SK-N-MC (cell line): Measurements from ENCODE around the gene ZCCHC2.

ENCODE experiments used
- DNase-seq: peaks from one replicate; pipeline ENCODE4 v3.0.0-alpha.2; 2011; ENCODE audit warnings: low read depth, low spot score
- H3K27ac ChIP-seq: fragments of 200-600 bp; sonication (generic); 2 replicates; pipeline ENCODE4 v1.5.1; 2016; ENCODE audit warnings: mixed run types
- H3K36me3 ChIP-seq: fragments of 200-600 bp; sonication (generic); 2 replicates; pipeline ENCODE4 v1.6.1; 2017; ENCODE audit warnings: antibody characterized with exemption, low read length, mixed read lengths; ENCODE audit not compliant: insufficient read depth
- H3K4me3 ChIP-seq: fragments of 200-600 bp; sonication (generic); 2 replicates; pipeline ENCODE4 v1.5.1; 2016
- H3K9ac ChIP-seq: fragments of 200-600 bp; sonication (generic); 2 replicates; pipeline ENCODE4 v1.8.0; 2017; ENCODE audit warnings: mixed run types, mixed read lengths; ENCODE audit not compliant: insufficient read length
- H3K9me3 ChIP-seq: fragments of 200-600 bp; sonication (generic); 2 replicates; pipeline ENCODE4 v1.6.1; 2017; ENCODE audit warnings: low read depth, mild to moderate bottlenecking, antibody characterized with exemption, low read length, moderate library complexity, mixed read lengths
- EZH2 ChIP-seq: fragments of 200-600 bp; sonication (generic); IDR thresholded peaks from one replicate; pipeline ENCODE4 v1.6.1; 2017; ENCODE audit warnings: antibody characterized with exemption
- FOXP2 ChIP-seq: optimal IDR thresholded peaks from 2 replicates; pipeline ENCODE3; 2011; ENCODE audit warnings: mild to moderate bottlenecking, moderate library complexity; ENCODE audit not compliant: insufficient read depth; ENCODE audit errors: extremely low read length, control extremely low read depth
- POLR2AphosphoS5 ChIP-seq: IDR thresholded peaks from 2 replicates; pipeline ENCODE4 v1.6.1; 2012; ENCODE audit warnings: mild to moderate bottlenecking, low read depth, low read length, borderline replicate concordance

ZCCHC2 gene

DNA sequence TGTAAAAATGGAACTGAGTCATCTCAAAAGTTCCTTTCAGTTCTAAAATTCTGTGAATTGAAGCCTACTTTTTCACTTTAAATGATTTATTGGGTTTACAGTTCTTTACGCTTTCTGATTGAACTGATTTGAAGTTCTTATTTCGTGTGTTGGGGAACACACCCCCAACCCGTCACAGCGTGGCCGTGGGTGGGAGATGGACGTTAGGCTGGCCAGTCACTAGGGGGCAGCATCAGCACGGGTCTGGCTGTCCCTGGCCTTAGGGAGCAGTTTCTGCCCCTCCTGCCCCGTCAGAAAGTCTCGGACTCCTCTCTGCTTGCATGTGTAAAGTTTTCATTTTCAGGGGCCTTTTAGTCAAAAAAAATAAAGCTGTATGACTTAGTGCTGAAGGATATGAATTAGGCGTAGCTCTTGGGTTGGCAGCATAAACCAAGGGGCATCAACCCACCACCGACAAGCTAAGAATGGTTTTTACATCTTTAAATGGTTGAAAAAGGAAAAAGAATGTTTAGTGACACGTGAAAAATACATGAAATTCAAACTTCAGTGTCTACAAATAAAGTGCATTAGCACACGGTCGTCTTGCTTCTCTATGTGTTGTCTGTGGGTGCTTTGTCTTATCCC is 63.4 kb downstream of the ZCCHC2 start:
- no peak overlapping the region for H3K4me3 ChIP-seq
- no peaks in the 10 kb centered on the region; the same call in 1 of the 2 replicates for H3K36me3 ChIP-seq
- H3K9me3 ChIP-seq = no peaks in the 10 kb centered on the region
- TF ChIP-seq EZH2 (no peak), POLR2AphosphoS5 (no peak), FOXP2 (no peak)
- DNase-seq = peak; percentile 5
- H3K27ac ChIP-seq = no peak overlapping the region
- H3K9ac ChIP-seq = no peak overlapping the region

DNA sequence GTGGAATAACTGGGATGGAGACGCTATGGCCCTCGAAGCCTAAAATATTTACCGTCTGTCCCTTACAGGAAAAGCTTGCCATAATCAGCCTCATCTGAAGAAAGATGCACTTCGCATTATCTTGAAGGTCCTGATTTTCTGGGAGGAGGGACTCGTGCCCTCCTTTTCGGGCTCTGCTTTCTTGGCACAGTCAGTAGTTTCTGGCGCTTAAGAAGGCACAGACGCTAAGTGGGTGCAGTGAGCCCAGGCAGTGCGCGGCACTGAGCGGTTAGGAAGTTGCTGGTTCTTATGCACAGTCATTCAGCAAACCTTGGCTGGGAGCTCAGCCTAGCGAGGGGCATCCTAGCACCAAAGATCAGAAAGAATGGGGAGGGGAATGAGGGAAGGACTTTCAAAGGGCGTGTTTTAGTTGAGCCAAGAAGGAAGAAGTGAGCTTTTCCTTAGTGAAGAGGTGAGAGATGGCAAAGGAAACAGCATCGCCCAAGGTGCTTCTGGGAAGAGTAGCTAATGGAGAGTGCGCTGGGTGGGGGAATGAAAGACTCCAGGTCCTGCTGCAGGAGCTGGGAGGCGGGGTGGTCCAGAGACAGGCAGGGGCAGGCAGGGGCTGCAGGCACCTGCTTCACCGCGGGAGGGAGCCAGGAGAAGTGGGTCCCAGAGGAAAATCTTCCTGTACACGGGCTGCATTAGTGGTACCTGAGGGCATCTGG is 64.1 kb downstream of the ZCCHC2 start:
- H3K27ac ChIP-seq = no peak overlapping the region
- no peak overlapping the region for H3K9ac ChIP-seq
- no peak for DNase-seq
- TF ChIP-seq EZH2 (no peak), FOXP2 (no peak), POLR2AphosphoS5 (no peak)
- no peaks in the 10 kb centered on the region; the same call in 1 of the 2 replicates for H3K36me3 ChIP-seq
- no peak overlapping the region for H3K4me3 ChIP-seq
- no peaks in the 10 kb centered on the region for H3K9me3 ChIP-seq

DNA sequence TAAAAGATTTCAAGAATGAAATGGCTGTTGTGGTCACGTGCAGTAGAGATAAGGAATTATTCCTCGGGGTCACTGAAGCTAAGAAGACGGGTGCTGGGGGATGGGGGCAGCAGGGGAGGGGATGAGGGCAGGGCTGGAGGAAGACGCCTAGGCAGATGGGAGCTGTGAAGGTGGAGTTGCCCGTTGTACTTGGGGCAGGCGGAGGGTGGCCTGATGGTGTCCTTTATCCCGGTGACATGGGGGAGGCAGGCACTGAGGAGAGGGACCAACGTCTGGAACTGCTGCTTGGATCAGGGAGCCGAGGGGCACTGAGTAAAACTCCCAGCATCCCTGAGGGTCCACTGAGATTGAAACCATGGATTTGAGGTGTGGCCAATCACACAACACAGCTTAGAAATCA is 64.9 kb downstream of the ZCCHC2 start:
- Histone ChIP-seq H3K4me3 (no peak overlapping the region), H3K27ac (no peak overlapping the region), H3K36me3 (no peaks in the 10 kb centered on the region; the same call in 1 of the 2 replicates), H3K9me3 (no peaks in the 10 kb centered on the region), H3K9ac (no peak overlapping the region)
- DNase-seq = no peak
- TF ChIP-seq EZH2 (no peak), FOXP2 (no peak), POLR2AphosphoS5 (no peak)

DNA sequence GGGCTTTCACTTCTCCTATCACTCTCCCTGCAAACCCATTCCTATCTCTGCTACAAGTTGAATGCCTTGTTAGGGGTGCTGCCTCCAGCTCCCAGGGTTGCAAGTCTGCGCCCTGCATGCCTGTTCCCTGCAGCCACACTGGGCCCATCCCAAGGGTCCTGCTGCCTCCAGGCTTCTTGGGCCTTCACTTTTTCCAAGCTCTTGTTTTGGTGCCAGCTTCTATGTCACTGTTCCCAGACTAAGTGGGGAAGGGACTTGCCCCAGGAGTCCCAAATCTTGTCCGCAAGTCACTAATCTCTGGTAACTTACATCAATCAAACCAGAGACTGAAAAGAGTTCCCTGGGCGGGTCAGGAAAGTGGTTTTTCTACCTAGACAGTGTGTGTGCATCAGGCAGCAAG is 65.4 kb downstream of the ZCCHC2 start:
- no peaks in the 10 kb centered on the region for H3K9me3 ChIP-seq
- DNase-seq = no peak
- TF ChIP-seq FOXP2 = no peak
- TF ChIP-seq POLR2AphosphoS5 = no peak
- no peak for TF ChIP-seq EZH2

DNA sequence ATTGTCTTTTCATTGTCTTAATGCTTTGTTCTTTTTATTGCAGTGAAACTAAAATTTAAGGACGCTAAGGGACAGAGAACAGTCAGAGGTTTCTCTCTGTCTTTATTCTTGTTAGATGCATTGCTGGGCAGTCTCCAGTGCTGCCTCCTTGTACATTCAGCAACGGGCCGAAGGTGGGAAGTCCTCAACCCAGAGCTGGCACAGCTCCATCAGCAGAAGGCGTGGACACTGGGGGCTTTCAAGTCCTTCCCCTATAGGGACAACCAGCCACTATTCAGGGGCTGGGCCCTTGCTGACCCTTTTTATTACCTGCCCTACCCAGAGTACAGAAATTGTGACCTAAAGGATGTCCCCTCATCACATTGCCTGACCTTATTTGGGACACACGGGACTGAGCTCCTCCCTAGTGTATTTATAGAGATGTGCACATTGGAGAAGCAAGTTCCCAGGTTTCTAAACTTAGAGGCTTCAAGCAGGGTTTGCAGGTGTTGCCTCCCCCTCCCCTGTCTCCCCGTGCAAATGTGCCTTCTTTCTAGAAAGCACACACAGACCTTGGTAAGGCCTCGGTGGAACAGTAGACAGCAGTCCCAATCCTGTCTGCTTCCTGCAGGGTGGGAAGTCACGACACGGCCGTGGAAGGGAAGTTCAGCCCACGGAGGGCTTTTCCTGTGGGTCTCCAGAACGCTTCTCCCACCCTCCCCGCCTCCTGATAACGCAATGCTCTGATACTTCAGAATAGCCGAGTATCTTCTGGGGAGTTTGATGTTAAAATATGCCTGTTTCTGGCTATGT is 68.2 kb downstream of the ZCCHC2 start:
- H3K9ac ChIP-seq = no peak overlapping the region
- H3K9me3 ChIP-seq = no peaks in the 10 kb centered on the region
- DNase-seq = no peak
- H3K27ac ChIP-seq = no peak overlapping the region
- H3K4me3 ChIP-seq = no peak overlapping the region
- TF ChIP-seq FOXP2 (no peak), EZH2 (no peak), POLR2AphosphoS5 (no peak)
- H3K36me3 ChIP-seq = no peaks in the 10 kb centered on the region

More for the DNA sequence above, 65.4 kb downstream of the ZCCHC2 start:
- Histone ChIP-seq H3K27ac (no peak overlapping the region), H3K9ac (no peak overlapping the region), H3K4me3 (no peak overlapping the region), H3K36me3 (no peaks in the 10 kb centered on the region; the same call in 1 of the 2 replicates)

DNA sequence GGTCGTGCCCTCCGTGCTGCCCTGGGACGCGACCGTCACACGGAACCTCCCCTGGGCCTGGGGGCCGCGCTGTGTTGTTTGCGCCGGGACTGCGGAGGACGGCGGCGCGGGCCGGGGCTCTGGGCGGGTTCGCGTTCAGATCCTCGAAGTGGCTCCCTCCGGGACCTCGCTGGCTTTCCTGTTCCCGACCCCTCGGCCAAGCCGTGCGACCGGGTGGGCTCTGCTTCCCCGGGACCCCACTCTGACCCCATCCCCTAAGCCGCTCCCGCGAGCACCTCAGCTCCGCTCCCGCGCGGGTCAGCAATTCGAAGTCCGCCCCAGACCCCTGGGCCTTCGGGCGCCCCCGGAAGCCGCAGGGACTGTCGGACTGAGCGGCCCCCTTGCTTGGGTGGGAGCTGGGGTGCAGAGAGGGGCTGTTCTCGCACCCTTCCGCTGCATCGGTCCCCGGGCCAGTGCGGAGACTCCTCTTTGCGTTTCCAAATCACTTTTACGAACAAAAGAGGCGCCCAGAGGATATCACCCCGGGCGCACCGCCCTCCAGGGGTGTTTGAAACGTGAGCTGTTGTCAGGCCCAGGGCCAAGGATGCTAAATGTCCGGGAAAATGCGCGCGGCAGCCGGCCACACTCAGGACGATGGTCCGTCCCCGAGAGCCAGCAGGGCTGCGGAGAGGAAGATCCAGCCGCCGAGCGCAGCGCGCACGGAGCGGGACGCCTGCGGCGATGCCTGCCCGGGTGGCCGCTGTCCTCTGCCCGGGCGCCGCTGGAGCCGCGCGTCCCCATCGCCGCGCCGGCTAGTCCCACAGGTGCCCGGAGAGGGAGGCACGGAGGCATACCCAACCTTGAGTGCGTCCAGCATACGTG is 73.5 kb downstream of the ZCCHC2 start:
- H3K4me3 ChIP-seq = peak overlapping the region; percentile 28; the same call in 1 of the 2 replicates
- H3K36me3 ChIP-seq = no peaks in the 10 kb centered on the region
- DNase-seq = no peak
- TF ChIP-seq FOXP2 = no peak
- TF ChIP-seq EZH2 = no peak
- TF ChIP-seq POLR2AphosphoS5 = no peak
- H3K27ac ChIP-seq = no peak overlapping the region
- no peak overlapping the region for H3K9ac ChIP-seq
- H3K9me3 ChIP-seq = no peaks in the 10 kb centered on the region

DNA sequence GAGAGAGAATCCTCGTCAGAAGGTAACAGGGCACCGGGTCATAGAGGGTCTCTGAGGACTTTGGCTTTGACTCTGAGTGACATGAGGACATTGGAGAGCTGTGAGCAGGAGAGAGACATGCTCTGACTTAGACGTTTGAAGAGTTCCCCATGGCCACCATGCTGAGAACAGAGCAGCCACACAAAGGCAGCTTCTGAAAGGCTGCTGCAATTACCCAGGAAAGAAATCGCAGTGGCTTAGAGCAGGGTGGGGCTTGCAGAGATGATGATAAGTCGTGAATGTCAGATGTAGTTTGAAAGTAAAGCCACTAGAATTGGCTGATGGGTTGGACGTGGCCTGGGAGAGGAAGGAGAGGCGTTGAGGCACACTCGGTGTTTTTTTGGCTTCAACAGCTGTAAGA is 79.0 kb downstream of the ZCCHC2 start:
- H3K9ac ChIP-seq = no peak overlapping the region

DNA sequence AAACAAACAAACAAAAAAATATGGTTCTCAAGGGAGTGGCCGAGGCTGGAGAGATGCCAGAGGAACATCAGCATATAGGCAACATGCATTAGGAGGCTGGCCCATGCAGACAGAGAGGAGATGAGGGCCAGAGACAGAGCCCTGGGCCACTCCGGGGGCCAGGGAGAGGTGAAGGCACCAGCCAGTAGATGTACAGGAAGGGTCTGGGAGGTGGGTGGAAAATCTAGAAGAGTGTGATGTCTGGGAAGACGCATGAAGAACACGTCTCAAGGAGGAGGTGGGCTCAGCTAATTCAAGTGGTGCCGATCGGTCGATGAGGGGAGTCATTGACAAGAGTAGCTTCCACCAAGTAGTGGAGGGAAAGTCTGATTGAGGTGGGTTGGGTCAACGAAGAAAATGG is 79.9 kb downstream of the ZCCHC2 start:
- no peak overlapping the region for H3K4me3 ChIP-seq
- DNase-seq = no peak
- H3K27ac ChIP-seq = no peak overlapping the region
- TF ChIP-seq EZH2 (no peak), FOXP2 (no peak), POLR2AphosphoS5 (no peak)
- no peaks in the 10 kb centered on the region for H3K9me3 ChIP-seq
- H3K36me3 ChIP-seq = no peaks in the 10 kb centered on the region
- H3K9ac ChIP-seq = no peak overlapping the region

More for the DNA sequence above, 79.0 kb downstream of the ZCCHC2 start:
- Histone ChIP-seq H3K36me3 (no peaks in the 10 kb centered on the region), H3K9me3 (no peaks in the 10 kb centered on the region), H3K4me3 (no peak overlapping the region), H3K27ac (no peak overlapping the region)
- no peak for DNase-seq
- TF ChIP-seq FOXP2 = no peak
- TF ChIP-seq POLR2AphosphoS5 = no peak
- no peak for TF ChIP-seq EZH2
